GM12892 (cell line): ENCODE measurements around the gene THBS3.

ENCODE experiments used
- DNase-seq: peaks from one replicate; pipeline ENCODE4 v3.0.0; 2011; ENCODE audit not compliant: insufficient read length
- FAIRE-seq: peaks from 2 replicates; lab custom pipeline; 2011; peaks lifted over from hg19 to GRCh38; lab: Jason Lieb, UNC
- POLR2A ChIP-seq: IDR thresholded peaks from 2 replicates; pipeline ENCODE4 v1.6.1; 2011; ENCODE audit warnings: low read depth, low read length, control low read depth
- POLR2AphosphoS5 ChIP-seq: IDR thresholded peaks from 2 replicates; pipeline ENCODE4 v1.6.1; 2011; ENCODE audit warnings: low read depth, low read length, control low read depth
- TAF1 ChIP-seq: IDR thresholded peaks from 2 replicates; pipeline ENCODE4 v1.6.1; 2011; ENCODE audit warnings: low read depth, mild to moderate bottlenecking, control low read depth, low read length, borderline replicate concordance

Gene THBS3

DNA sequence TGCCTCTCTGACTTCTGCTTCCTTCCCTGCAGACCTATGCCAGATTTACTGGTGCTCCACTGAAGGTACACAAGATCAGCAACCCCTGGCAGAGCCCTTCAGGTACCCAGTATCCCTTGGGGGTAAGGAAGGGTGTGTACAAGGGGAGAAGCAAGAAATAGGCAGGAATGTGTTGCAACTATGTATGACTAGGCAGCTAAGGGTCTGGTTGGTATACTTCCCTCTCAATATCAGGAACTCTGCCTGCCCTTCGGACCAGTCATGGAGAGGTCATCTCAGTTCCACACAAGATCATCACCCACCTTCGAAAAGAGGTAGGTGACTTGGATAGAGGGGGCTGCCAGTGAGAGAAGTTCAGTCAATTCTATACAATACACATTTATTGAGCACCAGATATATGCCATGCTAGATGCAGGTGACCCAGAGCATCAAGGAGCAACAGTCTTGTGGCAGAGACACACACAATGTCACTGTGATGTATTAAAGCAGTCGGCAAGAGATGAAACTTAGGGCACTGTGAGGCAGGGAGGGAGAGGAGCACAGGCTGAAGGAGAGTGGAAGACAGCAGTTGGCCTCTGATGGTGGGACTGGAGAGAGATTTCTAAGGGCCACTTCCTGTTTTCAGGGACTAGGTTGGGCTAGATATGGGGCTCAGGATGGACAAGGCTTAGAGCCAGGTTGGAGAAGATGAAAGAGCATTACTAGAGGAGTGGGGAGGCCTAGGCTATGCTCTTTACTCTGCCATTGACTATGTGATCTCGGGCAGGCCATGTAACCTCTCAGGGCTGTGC is 2.8 kb upstream of the THBS3 start:
- TF ChIP-seq POLR2A (no peak), TAF1 (no peak), POLR2AphosphoS5 (no peak)
- no peak for DNase-seq
- FAIRE-seq = no peak

DNA sequence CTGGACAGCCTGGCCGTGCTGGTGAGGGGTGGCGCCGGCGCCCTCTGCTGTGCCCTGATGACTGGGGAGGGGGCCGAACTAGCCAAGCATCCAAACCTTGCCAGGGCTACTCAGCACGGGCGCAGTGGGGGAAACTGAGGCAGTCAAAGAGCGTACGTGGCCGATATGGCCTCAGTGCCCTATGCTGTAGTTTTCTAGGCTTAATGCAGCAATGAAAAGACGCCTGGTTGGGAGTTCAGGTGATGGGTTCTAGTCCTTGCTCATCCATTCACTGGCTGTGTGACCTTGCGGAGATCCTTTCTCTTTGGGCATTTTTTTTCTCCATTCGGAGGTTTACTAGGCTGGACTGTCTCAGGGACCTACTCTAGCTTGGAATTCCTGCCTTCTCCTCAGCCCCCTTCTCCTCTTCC is 1.6 kb upstream of the THBS3 start:
- FAIRE-seq = no peak

DNA sequence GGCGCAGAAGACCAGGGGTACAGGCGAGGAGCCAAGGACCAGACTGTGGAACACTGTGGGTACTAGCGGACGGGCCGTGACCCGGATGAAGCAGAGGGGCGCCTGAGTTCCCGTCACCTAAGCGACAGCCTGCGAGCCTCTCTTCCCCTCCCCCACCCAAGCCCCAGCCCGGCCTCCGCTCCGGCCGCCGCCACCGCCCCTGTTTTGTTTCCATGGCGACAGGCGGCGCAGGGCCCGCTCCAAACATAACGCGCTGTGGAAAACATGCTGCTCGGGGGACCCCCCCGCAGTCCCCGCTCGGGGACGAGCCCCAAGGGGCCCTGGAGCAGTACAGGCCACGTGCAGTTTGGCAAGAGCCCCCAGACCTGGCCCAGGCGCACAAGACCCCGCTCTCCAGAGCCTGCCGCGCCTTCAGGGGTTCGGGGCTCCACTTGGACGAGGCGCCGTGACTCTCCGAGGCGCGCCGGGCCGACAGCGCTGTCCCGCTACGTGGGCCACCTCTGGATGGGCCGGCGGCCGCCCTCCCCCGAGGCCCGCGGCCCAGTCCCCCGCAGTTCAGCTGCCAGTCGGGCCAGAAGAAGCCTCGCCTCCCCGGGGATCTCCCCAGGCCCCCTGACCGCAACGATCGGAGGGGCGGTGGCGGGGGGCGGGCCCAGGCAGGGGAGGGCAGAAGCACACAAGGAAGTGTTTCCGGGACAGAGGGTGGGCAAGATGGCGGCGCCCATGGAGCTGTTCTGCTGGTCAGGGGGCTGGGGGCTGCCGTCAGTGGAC is 1.0 kb upstream of the THBS3 start, which contains the start of gene MTX1:
Gene MTX1, plus strand, starts transcription at position 155 of the 771 bp plus-strand sequence. Its CDS starts 110 bp downstream, at position 265.
- DNase-seq (peak; percentile 90), FAIRE-seq (peak; percentile 78)

More for the DNA sequence above, 1.6 kb upstream of the THBS3 start:
- TF ChIP-seq TAF1 = no peak
- no peak for TF ChIP-seq POLR2A
- TF ChIP-seq POLR2AphosphoS5 = no peak
- no peak for DNase-seq

DNA sequence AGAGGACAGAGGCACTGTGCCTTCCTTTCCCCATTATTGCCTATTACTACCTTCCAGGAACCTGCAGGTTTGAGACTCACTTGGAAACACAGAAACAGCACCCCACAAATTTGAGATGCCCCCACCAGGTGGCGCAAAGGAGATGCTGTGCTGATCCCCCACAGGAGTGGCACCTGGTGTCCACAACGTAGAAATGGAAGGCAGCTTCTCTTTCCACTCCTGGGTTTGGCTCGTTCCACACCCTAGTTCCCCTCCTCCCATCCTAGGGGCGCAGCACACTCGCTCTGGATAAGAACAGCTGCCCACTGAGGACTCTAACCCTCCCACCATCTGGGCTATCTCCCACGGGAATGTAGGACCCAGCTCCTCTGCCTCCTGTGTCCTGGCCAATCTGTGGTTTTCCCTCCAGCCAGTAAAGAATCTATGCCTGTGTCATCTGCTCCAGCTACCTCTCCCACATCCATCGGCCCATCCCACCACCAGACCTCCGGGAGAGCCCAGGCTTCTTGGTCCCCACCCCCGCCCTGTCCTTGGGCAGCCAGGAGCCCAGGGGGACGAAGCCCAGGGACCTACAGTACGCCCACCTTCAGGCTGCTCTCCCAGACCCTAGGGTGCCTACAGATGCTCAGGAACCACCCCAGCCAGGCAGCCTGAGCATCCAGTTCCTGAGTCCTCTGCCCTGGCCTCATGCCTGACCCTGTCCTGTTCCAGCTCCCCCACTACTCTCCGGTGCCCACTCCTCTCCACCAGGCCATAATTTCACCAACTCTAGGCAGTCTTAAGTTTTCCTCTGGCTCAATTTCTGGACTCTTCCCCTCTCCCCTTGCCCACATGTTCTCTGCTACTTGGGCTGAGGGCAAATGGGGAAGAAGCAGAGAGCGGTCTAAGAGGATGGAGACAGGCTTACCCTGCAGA is 549 bp downstream of the THBS3 start:
- DNase-seq (peak; percentile 79), FAIRE-seq (peak; percentile 85)
- TF ChIP-seq POLR2A (no peak), POLR2AphosphoS5 (no peak), TAF1 (no peak)

More for the DNA sequence above, 1.0 kb upstream of the THBS3 start, which contains the start of gene MTX1:
- peak; percentile 56; the same call in 1 of the 2 replicates for TF ChIP-seq POLR2AphosphoS5
- peak; percentile 63; the same call in 1 of the 2 replicates for TF ChIP-seq TAF1
- peak; percentile 56; the same call in 1 of the 2 replicates for TF ChIP-seq POLR2A

DNA sequence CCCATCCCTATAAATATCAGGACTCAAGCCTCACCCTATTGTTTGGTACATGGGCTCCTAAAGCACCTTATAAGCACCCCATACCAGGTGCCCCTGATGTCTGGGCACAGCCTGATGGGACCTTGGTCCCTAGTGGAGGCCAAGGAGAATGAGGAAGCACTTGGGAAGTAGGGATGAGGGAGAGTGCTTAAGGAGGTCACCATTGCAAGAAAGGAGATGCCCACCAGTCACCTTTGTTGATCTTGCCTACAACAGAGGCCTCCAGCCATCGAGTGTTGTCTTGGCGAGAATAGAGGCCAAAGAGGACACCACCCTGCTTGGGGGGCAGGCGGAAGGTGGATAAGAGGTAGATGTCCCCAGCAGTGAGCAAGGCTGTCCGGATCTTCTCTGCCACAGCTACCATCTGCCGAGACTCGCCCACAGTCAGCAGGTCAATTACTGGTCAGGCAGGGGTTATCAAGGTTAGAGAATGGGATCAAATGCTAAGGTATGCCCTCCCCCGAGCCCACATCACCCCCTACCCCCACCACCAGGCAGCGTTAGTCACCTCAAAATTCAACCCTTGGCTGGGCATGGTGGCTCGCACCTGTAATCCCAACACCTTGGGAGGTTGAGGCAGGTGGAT is 1.6 kb downstream of the THBS3 start:
- DNase-seq (no peak), FAIRE-seq (no peak)
- TF ChIP-seq TAF1 = no peak
- TF ChIP-seq POLR2A = no peak
- no peak for TF ChIP-seq POLR2AphosphoS5

DNA sequence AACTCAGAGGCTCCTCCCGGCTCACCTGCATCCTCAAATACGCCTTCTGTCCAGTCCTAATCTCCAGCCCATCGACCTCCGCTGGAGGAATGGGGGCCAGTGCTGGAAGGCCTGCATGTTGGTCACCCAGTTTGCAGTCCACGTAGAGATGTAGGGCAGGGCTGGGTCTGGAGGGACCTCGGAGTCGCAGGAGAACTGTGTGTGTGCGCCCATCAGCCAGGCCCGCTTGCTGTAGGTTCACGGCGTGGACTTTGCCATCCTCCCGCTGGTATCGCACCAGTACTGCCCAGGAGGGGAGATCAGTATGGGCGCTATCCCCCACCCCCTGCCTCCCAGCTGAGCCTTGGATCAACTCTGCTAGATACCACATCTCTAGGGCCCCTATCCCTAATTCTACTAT is 2.7 kb downstream of the THBS3 start:
- FAIRE-seq = no peak
- no peak for DNase-seq
- no peak for TF ChIP-seq TAF1
- TF ChIP-seq POLR2AphosphoS5 = no peak
- no peak for TF ChIP-seq POLR2A

DNA sequence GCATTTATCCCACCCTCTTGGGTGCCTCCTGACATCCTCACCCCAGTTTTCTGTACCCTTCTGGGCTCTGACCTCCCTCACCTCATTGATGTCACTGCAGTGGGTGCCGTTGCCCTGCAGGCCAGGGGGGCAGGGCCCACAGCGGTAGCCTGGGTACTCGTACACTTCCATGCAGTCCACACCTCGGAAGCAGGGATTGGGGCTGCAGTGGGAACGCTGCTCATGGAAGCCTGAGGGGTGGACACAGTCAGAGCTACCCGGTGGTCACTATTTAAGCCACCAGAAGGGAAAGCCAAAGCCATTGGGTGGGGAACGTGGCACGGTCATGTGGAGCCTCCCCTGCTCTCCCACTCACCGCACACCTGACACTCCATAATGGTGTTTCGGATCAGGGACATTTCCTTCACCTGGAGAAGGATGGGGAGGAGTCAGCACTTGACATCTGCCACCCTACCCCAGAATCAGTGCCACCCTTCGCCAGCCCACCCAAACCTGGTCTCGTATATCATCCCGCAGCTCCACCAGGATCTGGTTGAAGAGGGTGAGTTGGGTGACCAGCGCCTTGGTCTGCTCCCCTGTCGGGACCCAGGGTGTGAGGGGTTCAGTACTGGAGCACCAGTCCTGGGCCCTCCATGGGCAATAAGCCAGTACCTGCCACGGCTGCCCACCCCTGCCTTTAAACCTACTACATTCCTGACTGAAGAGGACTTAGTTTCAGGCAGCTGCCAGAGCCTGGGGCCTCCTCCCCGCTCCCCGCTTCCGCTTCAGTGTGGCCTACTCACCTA is 4.8 kb downstream of the THBS3 start:
- TF ChIP-seq TAF1 = no peak
- no peak for TF ChIP-seq POLR2AphosphoS5
- no peak for DNase-seq
- no peak for FAIRE-seq

DNA sequence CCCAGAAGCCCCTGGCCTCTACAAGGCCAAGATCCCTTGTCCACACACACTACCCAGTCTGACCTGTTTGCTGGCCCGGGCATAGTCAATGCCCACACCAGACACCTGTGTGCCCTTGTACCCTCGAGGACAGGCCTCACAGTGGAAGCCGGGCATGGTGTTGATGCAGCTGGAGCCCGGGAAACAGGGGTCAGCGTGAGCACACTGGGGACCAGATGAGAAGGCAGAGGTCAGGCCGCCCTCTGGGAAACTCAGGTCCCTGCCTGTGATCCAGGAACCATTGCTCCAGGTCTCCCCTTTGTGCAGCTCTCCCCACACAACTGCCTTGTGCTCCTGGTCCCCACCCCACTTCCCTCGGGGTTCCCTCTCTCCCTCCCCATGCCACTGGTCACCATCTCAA is 5.5 kb downstream of the THBS3 start:
- FAIRE-seq (no peak), DNase-seq (no peak)
- TF ChIP-seq TAF1 (no peak), POLR2A (no peak), POLR2AphosphoS5 (no peak)

DNA sequence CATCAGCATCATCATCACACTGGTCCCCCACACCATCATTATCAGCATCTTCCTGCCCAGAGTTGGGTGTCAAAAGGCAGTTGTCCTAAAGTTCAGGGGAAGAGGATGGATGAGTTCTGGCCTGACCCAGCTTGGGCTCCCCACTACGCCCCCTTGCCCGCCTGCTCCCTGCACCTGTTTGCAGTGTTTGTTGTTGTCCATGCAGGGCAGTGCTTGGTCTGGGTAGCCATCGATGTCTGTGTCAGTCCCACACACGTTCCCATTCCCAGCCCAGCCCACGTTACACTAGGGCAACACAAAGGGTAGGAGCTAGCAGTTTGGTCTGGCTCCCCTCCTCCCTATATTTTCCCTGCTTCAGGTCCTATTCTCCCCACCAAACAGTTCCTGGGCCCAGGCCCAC is 6.8 kb downstream of the THBS3 start:
- no peak for FAIRE-seq
- no peak for DNase-seq
- TF ChIP-seq POLR2AphosphoS5 (no peak), POLR2A (no peak), TAF1 (no peak)
